K562 (cell line): ENCODE data around the gene C6orf47.

Source experiments
- MTA2 ChIP-seq: fragments of 450-650 bp; IDR thresholded peaks from 2 replicates; pipeline ENCODE4 v1.6.1; 2016; ENCODE audit warnings: low read depth
- NFRKB ChIP-seq: fragments of 450-650 bp; IDR thresholded peaks from 2 replicates; pipeline ENCODE4 v1.6.1; 2016; ENCODE audit warnings: low read depth
- NFYB ChIP-seq: IDR thresholded peaks from 2 replicates; pipeline ENCODE4 v1.6.1; 2011; ENCODE audit warnings: mild to moderate bottlenecking, moderate library complexity; ENCODE audit not compliant: insufficient read length; ENCODE audit errors: extremely low read depth
- PRPF4 ChIP-seq: fragments of 200-400 bp; formaldehyde crosslinking; IDR thresholded peaks from one replicate; pipeline ENCODE4 v1.6.1; 2017; ENCODE audit warnings: low read length, low read depth, mild to moderate bottlenecking; ENCODE audit not compliant: insufficient read depth, poor library complexity, severe bottlenecking
- RBBP5 ChIP-seq: fragments of 200-600 bp; sonication (generic); IDR thresholded peaks from 2 replicates; pipeline ENCODE4 v1.6.1; 2012; ENCODE audit warnings: borderline replicate concordance, mild to moderate bottlenecking, low read length, control low read depth, inconsistent platforms; ENCODE audit not compliant: insufficient read depth, poor library complexity, severe bottlenecking
- SP2 ChIP-seq: IDR thresholded peaks from 2 replicates; pipeline ENCODE4 v1.6.1; 2011; ENCODE audit warnings: mild to moderate bottlenecking, low read depth, low read length, moderate library complexity; ENCODE audit not compliant: poor library complexity, severe bottlenecking; ENCODE audit errors: extremely low read depth
- TF ChIP-seq, protein P1 (sequence below), 3 experiments: IDR thresholded peaks in 2 of 3; conservative IDR thresholded peaks in 1 of 3; 2 replicates each; pipeline ENCODE4 v1.5.1; 2011 to 2012; ENCODE audit warnings: low read length in 3 of 3, mild to moderate bottlenecking in 3 of 3, control low read depth in 2 of 3, improper control_type of control experiment in 1 of 3, inconsistent platforms in 1 of 3, low read depth in 1 of 3, mixed read lengths in 1 of 3, moderate library complexity in 1 of 3; ENCODE audit not compliant: insufficient read depth in 2 of 3
- TF ChIP-seq, protein P2 (sequence below), 2 experiments: fragments of 450-650 bp in 1 of 2; sonication (generic) in 1 of 2; formaldehyde crosslinking in 1 of 2; IDR thresholded peaks; 2 replicates each; pipeline versions ENCODE4 v1.7.1 to v1.9.0; 2016 to 2022; ENCODE audit warnings: inconsistent platforms in 1 of 2, mild to moderate bottlenecking in 1 of 2, missing genetic modification reagents in 1 of 2
- TF ChIP-seq, protein P3 (sequence below), 3 experiments: fragments of 200-800 bp in 1 of 3; fragments of 250-450 bp in 1 of 3; fragments of 450-650 bp in 1 of 3; sonication (Bioruptor Pico) in 1 of 3; sonication (Bioruptor generic) in 1 of 3; formaldehyde crosslinking in 1 of 3; IDR thresholded peaks; 2 replicates each; pipeline versions ENCODE4 v1.6.1 to v1.8.0; 2016 to 2022; ENCODE audit warnings: mild to moderate bottlenecking in 2 of 3, missing genetic modification characterization in 2 of 3, missing compliant biosample characterization in 1 of 3, moderate library complexity in 1 of 3
- TF ChIP-seq, protein P4 (sequence below), 2 experiments: fragments of 450-650 bp; conservative IDR thresholded peaks; 2 replicates each; pipeline ENCODE4 v1.6.1; 2017; ENCODE audit warnings: mild to moderate bottlenecking in 2 of 2, moderate library complexity in 2 of 2

DNA sequence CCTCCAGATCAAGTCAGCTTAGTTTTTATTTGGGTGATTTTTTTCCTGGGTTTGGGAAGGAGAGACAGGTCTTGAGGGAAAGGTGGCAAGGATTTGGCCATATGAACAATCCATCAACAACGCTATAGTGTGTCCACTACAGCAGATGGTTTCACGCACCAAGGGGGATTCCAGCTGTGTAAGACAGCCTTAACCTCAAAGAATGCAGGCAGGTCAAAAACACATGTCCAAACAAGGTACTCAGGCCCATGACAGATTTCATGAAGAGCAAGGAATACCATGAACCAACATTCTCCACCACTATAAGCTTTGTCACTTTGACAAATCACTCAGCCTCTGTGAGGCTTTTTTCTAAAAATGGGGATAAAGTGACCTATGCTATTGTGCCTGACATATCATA lies 43.6 kb downstream of the C6orf47 start:
- TF ChIP-seq, protein P1, sequence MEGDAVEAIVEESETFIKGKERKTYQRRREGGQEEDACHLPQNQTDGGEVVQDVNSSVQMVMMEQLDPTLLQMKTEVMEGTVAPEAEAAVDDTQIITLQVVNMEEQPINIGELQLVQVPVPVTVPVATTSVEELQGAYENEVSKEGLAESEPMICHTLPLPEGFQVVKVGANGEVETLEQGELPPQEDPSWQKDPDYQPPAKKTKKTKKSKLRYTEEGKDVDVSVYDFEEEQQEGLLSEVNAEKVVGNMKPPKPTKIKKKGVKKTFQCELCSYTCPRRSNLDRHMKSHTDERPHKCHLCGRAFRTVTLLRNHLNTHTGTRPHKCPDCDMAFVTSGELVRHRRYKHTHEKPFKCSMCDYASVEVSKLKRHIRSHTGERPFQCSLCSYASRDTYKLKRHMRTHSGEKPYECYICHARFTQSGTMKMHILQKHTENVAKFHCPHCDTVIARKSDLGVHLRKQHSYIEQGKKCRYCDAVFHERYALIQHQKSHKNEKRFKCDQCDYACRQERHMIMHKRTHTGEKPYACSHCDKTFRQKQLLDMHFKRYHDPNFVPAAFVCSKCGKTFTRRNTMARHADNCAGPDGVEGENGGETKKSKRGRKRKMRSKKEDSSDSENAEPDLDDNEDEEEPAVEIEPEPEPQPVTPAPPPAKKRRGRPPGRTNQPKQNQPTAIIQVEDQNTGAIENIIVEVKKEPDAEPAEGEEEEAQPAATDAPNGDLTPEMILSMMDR (IDR thresholded peaks at IDR 0.05 in 2 of 3, conservative IDR thresholded peaks at IDR 0.05 in 1 of 3; ENCODE audit: insufficient read depth in 2 of 3, low read depth in 1 of 3, low read length in 3 of 3): no peak
- TF ChIP-seq, protein P2, sequence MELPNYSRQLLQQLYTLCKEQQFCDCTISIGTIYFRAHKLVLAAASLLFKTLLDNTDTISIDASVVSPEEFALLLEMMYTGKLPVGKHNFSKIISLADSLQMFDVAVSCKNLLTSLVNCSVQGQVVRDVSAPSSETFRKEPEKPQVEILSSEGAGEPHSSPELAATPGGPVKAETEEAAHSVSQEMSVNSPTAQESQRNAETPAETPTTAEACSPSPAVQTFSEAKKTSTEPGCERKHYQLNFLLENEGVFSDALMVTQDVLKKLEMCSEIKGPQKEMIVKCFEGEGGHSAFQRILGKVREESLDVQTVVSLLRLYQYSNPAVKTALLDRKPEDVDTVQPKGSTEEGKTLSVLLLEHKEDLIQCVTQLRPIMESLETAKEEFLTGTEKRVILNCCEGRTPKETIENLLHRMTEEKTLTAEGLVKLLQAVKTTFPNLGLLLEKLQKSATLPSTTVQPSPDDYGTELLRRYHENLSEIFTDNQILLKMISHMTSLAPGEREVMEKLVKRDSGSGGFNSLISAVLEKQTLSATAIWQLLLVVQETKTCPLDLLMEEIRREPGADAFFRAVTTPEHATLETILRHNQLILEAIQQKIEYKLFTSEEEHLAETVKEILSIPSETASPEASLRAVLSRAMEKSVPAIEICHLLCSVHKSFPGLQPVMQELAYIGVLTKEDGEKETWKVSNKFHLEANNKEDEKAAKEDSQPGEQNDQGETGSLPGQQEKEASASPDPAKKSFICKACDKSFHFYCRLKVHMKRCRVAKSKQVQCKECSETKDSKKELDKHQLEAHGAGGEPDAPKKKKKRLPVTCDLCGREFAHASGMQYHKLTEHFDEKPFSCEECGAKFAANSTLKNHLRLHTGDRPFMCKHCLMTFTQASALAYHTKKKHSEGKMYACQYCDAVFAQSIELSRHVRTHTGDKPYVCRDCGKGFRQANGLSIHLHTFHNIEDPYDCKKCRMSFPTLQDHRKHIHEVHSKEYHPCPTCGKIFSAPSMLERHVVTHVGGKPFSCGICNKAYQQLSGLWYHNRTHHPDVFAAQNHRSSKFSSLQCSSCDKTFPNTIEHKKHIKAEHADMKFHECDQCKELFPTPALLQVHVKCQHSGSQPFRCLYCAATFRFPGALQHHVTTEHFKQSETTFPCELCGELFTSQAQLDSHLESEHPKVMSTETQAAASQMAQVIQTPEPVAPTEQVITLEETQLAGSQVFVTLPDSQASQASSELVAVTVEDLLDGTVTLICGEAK (IDR thresholded peaks at IDR 0.05): no peak
- TF ChIP-seq, protein P2 (CRISPR knock-in tag; IDR thresholded peaks at IDR 0.05): no peak
- TF ChIP-seq, protein P3, sequence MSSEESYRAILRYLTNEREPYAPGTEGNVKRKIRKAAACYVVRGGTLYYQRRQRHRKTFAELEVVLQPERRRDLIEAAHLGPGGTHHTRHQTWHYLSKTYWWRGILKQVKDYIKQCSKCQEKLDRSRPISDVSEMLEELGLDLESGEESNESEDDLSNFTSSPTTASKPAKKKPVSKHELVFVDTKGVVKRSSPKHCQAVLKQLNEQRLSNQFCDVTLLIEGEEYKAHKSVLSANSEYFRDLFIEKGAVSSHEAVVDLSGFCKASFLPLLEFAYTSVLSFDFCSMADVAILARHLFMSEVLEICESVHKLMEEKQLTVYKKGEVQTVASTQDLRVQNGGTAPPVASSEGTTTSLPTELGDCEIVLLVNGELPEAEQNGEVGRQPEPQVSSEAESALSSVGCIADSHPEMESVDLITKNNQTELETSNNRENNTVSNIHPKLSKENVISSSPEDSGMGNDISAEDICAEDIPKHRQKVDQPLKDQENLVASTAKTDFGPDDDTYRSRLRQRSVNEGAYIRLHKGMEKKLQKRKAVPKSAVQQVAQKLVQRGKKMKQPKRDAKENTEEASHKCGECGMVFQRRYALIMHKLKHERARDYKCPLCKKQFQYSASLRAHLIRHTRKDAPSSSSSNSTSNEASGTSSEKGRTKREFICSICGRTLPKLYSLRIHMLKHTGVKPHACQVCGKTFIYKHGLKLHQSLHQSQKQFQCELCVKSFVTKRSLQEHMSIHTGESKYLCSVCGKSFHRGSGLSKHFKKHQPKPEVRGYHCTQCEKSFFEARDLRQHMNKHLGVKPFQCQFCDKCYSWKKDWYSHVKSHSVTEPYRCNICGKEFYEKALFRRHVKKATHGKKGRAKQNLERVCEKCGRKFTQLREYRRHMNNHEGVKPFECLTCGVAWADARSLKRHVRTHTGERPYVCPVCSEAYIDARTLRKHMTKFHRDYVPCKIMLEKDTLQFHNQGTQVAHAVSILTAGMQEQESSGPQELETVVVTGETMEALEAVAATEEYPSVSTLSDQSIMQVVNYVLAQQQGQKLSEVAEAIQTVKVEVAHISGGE (CRISPR knock-in tag; IDR thresholded peaks at IDR 0.05): no peak
- no peak for TF ChIP-seq NFRKB
- no peak for TF ChIP-seq PRPF4
- no peak for TF ChIP-seq SP2
- TF ChIP-seq, protein P4, sequence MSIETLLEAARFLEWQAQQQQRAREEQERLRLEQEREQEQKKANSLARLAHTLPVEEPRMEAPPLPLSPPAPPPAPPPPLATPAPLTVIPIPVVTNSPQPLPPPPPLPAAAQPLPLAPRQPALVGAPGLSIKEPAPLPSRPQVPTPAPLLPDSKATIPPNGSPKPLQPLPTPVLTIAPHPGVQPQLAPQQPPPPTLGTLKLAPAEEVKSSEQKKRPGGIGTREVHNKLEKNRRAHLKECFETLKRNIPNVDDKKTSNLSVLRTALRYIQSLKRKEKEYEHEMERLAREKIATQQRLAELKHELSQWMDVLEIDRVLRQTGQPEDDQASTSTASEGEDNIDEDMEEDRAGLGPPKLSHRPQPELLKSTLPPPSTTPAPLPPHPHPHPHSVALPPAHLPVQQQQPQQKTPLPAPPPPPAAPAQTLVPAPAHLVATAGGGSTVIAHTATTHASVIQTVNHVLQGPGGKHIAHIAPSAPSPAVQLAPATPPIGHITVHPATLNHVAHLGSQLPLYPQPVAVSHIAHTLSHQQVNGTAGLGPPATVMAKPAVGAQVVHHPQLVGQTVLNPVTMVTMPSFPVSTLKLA (conservative IDR thresholded peaks at IDR 0.05): no peak
- no peak for TF ChIP-seq RBBP5
- TF ChIP-seq MTA2: no peak
- TF ChIP-seq NFYB: no peak
